Activated CD4-positive, alpha-beta memory T cell treated with anti-CD3 and anti-CD28 coated beads, Interleukin-2, amount 10 ng/mL, durations not matched to agents 7 days and 5 days (primary cell): ENCODE results near the gene CADM1. TPM values are rescaled to one million over a fixed set of nuclear protein-coding genes. Genes with fewer than 3 reads are reported as not detected.

Experiments used
- CTCF ChIA-PET: fragments of 350-600 bp; sonication (Branson Sonifier 250); formaldehyde crosslinking; loops from one replicate; lab custom pipeline; 2021; ENCODE audit warnings: antibody characterized with exemption, inconsistent platforms; lab: Charles Lee
- POLR2A ChIA-PET: fragments of 350-600 bp; sonication (Branson Sonifier 250); formaldehyde crosslinking; loops from one replicate; lab custom pipeline; 2021; ENCODE audit warnings: antibody characterized with exemption; lab: Charles Lee
- DNase-seq: peaks from one replicate; pipeline ENCODE4 v3.0.0-alpha.2; 2020
- H3K27ac Mint-ChIP-seq: one replicate; pipeline ENCODE4 v1.8.0; 2021; ENCODE audit warnings: mild to moderate bottlenecking, mixed read lengths
- H3K27me3 Mint-ChIP-seq: one replicate; pipeline ENCODE4 v1.8.0; 2021; ENCODE audit warnings: mixed read lengths
- H3K36me3 Mint-ChIP-seq: one replicate; pipeline ENCODE4 v1.8.0; 2021; ENCODE audit warnings: low read depth, mixed read lengths
- H3K4me1 Mint-ChIP-seq: one replicate; pipeline ENCODE4 v1.8.0; 2021; ENCODE audit warnings: mixed read lengths
- H3K4me3 Mint-ChIP-seq: one replicate; pipeline ENCODE4 v1.8.0; 2021; ENCODE audit warnings: mild to moderate bottlenecking, mixed read lengths
- H3K9me3 Mint-ChIP-seq: one replicate; pipeline ENCODE4 v1.8.0; 2021; ENCODE audit warnings: mixed read lengths
- total RNA-seq, 2 experiments: library from RNA; stranded (reverse); gene quantifications; one replicate each; pipeline ENCODE4 v1.2.3, GENCODE V29; 2021

Gene CADM1
- total RNA-seq, 2 experiments from 2014 or later = 1.7 to 2.5 TPM

- CTCF ChIA-PET = no interaction called here
- H3K27ac Mint-ChIP-seq = no peak overlapping the region
These were observed 351.1 kb downstream of the CADM1 start for GRCh38 chr11:115153135-115153534.

DNA sequence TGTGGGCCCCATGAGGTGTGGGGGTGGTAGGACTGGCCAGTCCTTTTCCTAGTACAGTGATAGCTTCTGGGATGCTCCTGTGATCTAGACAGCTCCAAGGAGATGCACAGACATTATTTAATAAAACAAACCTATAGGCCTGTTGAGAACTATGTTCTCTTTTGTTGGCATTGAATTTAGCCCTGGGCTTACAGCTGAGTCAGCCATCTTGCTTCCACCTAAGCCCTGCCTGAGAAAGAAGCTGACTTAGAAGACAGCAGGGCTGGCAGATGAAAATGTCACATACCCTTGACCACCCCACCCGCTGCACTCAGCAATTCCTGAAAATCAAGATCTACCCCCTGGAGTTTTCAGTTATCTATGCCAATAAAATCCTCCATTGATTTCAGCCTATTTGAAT lies 353.2 kb downstream of the CADM1 start:
- Mint-ChIP-seq H3K9me3 (peaks cover 2% of the 10 kb centered on the region), H3K4me3 (no peak overlapping the region), H3K27ac (no peak overlapping the region), H3K27me3 (no peaks in the 10 kb centered on the region), H3K4me1 (no peaks in the 10 kb centered on the region), H3K36me3 (no peaks in the 10 kb centered on the region)
- POLR2A ChIA-PET = no interaction called here
- CTCF ChIA-PET = no interaction called here
- no peak for DNase-seq

More at GRCh38 chr11:115153135-115153534, 351.1 kb downstream of the CADM1 start:
- Mint-ChIP-seq H3K4me3 (no peak overlapping the region), H3K27me3 (peaks cover 3% of the 10 kb centered on the region), H3K4me1 (no peaks in the 10 kb centered on the region), H3K36me3 (no peaks in the 10 kb centered on the region), H3K9me3 (no peaks in the 10 kb centered on the region)
- POLR2A ChIA-PET = no interaction called here
- no peak for DNase-seq

DNA sequence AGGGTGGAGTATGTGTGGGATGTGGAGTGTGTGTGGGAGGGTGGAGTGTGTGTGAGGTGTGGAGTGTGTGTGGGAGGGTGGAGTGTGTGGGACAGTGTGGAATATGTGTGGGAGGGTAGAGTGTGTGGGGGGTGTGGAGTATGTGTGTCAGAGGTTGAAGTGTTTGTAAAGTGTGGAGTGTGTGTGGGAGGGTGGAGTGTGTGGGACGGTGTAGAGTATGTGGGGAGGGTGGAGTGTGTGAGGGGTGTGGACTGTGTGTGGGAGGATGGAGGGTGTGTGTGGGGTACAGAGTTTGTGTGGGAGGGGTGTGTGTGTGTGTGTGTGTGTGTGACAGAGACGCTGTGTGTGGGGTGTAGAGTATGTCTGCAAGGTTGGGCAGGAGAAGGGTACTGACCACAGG lies 355.5 kb downstream of the CADM1 start:
- no peak overlapping the region for H3K4me3 Mint-ChIP-seq
- H3K27me3 Mint-ChIP-seq = no peaks in the 10 kb centered on the region
- CTCF ChIA-PET = no interaction called here
- DNase-seq = no peak
- H3K27ac Mint-ChIP-seq = no peak overlapping the region
- H3K4me1 Mint-ChIP-seq = no peaks in the 10 kb centered on the region
- POLR2A ChIA-PET = no interaction called here
- no peaks in the 10 kb centered on the region for H3K36me3 Mint-ChIP-seq
- H3K9me3 Mint-ChIP-seq = peaks cover 2% of the 10 kb centered on the region

DNA sequence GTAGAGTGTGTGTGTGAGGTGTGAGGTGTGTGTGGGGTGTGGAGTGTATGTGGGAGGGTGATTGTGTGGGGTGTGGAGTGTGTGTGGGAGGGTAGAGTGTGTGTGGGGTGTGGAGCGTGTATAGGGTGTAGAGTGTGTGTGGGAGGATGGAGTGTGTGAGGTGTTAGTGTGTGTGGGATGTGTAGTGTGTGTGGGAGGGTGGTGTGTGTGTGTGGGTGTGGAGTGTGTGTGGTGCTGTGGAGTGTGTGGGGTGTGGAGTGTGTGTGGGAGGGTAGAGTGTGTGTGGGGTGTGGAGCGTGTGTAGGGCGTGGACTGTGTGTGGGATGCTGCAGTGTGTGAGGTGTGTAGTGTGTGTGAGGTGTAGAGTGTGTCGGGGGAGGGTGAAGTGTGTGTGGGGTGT lies 356.1 kb downstream of the CADM1 start:
- no peaks in the 10 kb centered on the region for H3K4me1 Mint-ChIP-seq
- ChIA-PET CTCF (no interaction called here), POLR2A (no interaction called here)
- no peak overlapping the region for H3K4me3 Mint-ChIP-seq
- no peaks in the 10 kb centered on the region for H3K36me3 Mint-ChIP-seq
- no peak overlapping the region for H3K27ac Mint-ChIP-seq
- peaks cover 2% of the 10 kb centered on the region for H3K9me3 Mint-ChIP-seq
- no peaks in the 10 kb centered on the region for H3K27me3 Mint-ChIP-seq
- DNase-seq = no peak

DNA sequence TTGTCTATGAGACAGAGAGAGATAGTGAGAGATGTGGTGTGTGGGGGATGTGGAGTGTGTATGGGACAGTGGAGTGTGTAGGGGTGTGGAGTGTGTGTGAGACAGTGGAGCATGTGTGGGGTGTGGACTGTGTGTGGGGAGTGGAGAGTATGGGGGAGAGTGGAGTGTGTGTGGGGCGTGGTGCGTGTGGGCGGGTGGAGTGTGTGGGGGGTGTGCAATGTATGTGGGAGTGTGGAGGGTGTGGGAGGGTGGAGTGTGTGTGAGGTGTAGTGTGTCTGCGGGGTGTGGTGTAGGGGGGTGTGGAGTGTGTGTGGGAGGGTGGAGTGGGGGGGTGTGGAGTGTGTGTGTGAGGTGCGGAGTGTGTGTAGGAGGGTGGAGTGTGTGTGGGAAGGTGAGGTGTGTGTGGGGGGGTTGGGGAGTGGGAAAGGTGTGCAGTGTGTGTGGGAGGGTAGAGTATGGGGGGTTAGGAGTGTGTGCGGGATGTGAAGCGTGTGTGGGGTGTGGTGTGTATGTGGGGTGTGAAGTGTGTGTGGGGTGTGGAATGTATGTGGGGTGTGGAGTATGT lies 356.9 kb downstream of the CADM1 start:
- H3K4me1 Mint-ChIP-seq = no peaks in the 10 kb centered on the region
- CTCF ChIA-PET = no interaction called here
- POLR2A ChIA-PET = no interaction called here
- H3K4me3 Mint-ChIP-seq = no peak overlapping the region
- H3K36me3 Mint-ChIP-seq = no peaks in the 10 kb centered on the region
- H3K27ac Mint-ChIP-seq = no peak overlapping the region
- peaks cover 2% of the 10 kb centered on the region for H3K9me3 Mint-ChIP-seq
- DNase-seq = no peak
- H3K27me3 Mint-ChIP-seq = no peaks in the 10 kb centered on the region

GRCh38 chr11:115146425-115146824 lies 357.8 kb downstream of the CADM1 start:
- no peaks in the 10 kb centered on the region for H3K27me3 Mint-ChIP-seq
- H3K36me3 Mint-ChIP-seq = no peaks in the 10 kb centered on the region
- no peak for DNase-seq
- no peak overlapping the region for H3K4me3 Mint-ChIP-seq
- H3K4me1 Mint-ChIP-seq = no peaks in the 10 kb centered on the region
- H3K9me3 Mint-ChIP-seq = peaks cover 2% of the 10 kb centered on the region
- no peak overlapping the region for H3K27ac Mint-ChIP-seq
- POLR2A ChIA-PET = no interaction called here
- CTCF ChIA-PET = no interaction called here

GRCh38 chr11:115145324-115145723 lies 358.9 kb downstream of the CADM1 start:
- H3K4me3 Mint-ChIP-seq = no peak overlapping the region
- no peaks in the 10 kb centered on the region for H3K4me1 Mint-ChIP-seq
- peaks cover 2% of the 10 kb centered on the region for H3K9me3 Mint-ChIP-seq
- H3K27ac Mint-ChIP-seq = no peak overlapping the region
- no peak for DNase-seq
- ChIA-PET CTCF (no interaction called here), POLR2A (no interaction called here)
- H3K36me3 Mint-ChIP-seq = no peaks in the 10 kb centered on the region
- H3K27me3 Mint-ChIP-seq = no peaks in the 10 kb centered on the region

- DNase-seq = no peak
- no peaks in the 10 kb centered on the region for H3K27me3 Mint-ChIP-seq
- no peaks in the 10 kb centered on the region for H3K4me1 Mint-ChIP-seq
- no peak overlapping the region for H3K27ac Mint-ChIP-seq
- H3K9me3 Mint-ChIP-seq = peaks cover 2% of the 10 kb centered on the region
- POLR2A ChIA-PET = no interaction called here
- H3K4me3 Mint-ChIP-seq = no peak overlapping the region
- CTCF ChIA-PET = no interaction called here
- no peaks in the 10 kb centered on the region for H3K36me3 Mint-ChIP-seq
These were observed 359.3 kb downstream of the CADM1 start for GRCh38 chr11:115144914-115145313.

DNA sequence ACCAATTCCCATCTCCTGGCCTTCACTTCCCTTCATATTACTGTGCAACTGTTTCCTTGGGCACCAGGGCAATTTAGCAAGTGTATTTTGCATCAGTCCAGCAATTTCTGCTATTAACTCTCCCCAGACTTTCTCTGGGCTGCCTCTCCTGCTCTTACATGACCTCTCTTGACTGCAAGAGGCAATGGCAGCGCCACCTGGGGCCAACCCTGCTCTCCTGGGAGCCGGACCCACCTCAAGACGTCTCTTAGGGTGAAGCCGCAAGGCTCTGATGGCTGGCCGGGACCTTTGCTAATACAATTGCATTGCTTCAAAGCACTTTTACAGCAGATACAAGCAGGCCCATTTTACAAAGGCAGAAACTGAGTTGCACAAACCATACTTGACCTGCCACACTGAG lies 360.2 kb downstream of the CADM1 start:
- ChIA-PET POLR2A (no interaction called here), CTCF (no interaction called here)
- no peak for DNase-seq
- Mint-ChIP-seq H3K27me3 (no peaks in the 10 kb centered on the region), H3K9me3 (peaks cover 2% of the 10 kb centered on the region), H3K27ac (no peak overlapping the region), H3K4me1 (no peaks in the 10 kb centered on the region), H3K36me3 (no peaks in the 10 kb centered on the region), H3K4me3 (no peak overlapping the region)

DNA sequence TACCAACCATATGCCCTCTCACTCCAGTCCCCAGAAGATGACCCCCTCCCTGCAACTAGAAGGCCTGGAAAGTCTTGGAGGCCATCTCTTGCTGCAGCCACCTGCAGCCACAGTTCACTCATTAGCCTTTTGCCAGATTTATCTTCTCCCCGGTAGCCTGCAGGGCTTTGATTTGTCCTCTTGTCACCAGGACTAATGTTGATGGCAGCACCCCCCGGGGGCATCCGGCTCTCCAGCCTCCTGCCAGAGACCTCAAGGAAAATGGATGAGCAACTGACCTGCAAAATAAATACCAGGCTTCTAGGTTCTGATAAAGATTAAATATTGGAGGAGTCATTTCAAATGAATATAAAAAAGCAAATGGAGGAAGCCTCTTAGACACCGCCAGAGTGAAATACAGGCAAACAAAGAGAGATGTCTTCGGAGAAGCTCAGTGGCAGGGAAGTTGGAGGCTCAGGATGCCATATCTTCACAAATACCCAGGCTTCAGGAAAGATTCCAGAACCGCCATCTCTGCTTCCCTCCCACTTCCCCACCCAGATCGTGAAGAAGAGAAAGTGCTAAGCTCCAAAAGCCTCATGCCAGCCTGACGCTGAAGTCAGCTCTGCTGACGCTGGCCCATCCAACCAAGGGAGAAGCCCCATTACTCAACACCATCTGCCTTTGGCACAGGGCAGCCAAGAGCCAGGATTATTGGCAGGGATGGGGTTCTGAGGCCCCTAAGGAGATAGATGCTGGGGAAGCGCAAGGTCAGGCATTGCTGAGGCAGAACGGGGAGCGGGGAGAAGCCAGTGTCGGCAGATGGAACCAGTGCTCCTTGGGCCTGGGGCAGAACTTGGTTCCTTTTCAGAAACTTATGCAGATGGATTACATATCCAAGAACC lies 362.7 kb downstream of the CADM1 start:
- no peaks in the 10 kb centered on the region for H3K27me3 Mint-ChIP-seq
- ChIA-PET POLR2A (no interaction called here), CTCF (no interaction called here)
- no peak for DNase-seq
- H3K4me3 Mint-ChIP-seq = no peak overlapping the region
- H3K9me3 Mint-ChIP-seq = no peaks in the 10 kb centered on the region
- no peak overlapping the region for H3K27ac Mint-ChIP-seq
- H3K4me1 Mint-ChIP-seq = no peaks in the 10 kb centered on the region
- H3K36me3 Mint-ChIP-seq = no peaks in the 10 kb centered on the region

GRCh38 chr11:115135936-115136335 lies 368.3 kb downstream of the CADM1 start:
- CTCF ChIA-PET = no interaction called here
- DNase-seq = no peak
- Mint-ChIP-seq H3K27ac (no peak overlapping the region), H3K4me1 (no peaks in the 10 kb centered on the region), H3K9me3 (no peaks in the 10 kb centered on the region), H3K36me3 (no peaks in the 10 kb centered on the region), H3K4me3 (no peak overlapping the region), H3K27me3 (no peaks in the 10 kb centered on the region)
- POLR2A ChIA-PET = no interaction called here

DNA sequence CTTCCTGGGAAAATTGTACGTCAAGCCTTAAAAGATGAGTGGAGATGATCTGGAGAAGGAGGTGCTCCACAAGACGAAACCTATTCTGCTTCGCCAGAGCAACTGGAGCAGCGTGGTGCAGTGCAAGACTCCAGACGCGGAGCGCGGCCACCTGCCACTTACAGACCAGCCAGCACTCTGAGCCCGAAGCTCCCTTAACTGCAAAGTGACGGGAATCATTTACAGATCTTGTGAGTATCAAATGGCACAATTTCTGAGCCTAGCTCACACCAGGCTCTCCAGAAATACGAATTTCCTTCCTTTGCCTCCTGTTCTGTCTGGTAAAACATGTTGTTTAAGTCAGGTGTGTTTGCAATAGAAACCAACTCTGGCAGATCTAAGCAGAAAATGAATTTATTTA lies 369.3 kb downstream of the CADM1 start:
- H3K27ac Mint-ChIP-seq = no peak overlapping the region
- no peaks in the 10 kb centered on the region for H3K9me3 Mint-ChIP-seq
- no peak overlapping the region for H3K4me3 Mint-ChIP-seq
- no peaks in the 10 kb centered on the region for H3K36me3 Mint-ChIP-seq
- ChIA-PET CTCF (no interaction called here), POLR2A (no interaction called here)
- H3K27me3 Mint-ChIP-seq = no peaks in the 10 kb centered on the region
- no peak for DNase-seq
- H3K4me1 Mint-ChIP-seq = no peaks in the 10 kb centered on the region

DNA sequence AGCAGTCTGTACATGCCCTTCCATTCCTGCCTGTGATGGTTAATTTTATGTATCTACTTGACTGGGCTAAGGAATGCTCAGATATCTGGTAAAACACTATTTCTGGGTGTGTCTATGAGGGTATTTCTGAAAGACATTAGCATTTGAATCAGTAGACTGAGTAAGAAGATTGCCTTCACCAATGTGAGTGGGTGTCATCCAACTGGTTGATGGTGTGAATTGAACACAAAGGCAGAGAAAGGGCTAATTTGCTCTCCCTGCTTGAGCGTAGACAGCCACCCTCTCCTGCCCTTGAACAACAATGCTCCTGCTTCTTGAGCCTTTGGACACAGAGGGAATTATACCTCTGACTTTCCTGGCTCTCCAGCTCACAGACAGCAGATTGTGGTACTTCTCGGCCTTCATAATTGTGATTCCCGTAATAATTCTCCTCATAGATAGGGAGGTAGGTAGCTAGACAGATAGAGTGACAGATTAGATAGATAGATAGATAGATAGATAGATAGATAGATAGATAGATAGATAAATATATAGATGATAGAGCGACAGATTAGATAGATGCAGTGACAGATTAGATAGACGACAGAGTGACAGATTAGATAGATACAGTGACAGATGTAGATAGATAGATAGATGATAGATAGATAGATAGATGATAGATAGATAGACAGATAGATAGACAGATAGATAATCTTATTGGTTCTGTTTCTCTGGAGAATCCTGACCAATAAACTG lies 370.6 kb downstream of the CADM1 start:
- H3K27me3 Mint-ChIP-seq = no peaks in the 10 kb centered on the region
- H3K9me3 Mint-ChIP-seq = no peaks in the 10 kb centered on the region
- no peak overlapping the region for H3K4me3 Mint-ChIP-seq
- H3K4me1 Mint-ChIP-seq = no peaks in the 10 kb centered on the region
- POLR2A ChIA-PET = no interaction called here
- no peak overlapping the region for H3K27ac Mint-ChIP-seq
- DNase-seq = no peak
- H3K36me3 Mint-ChIP-seq = no peaks in the 10 kb centered on the region
- CTCF ChIA-PET = no interaction called here
